H9 (cell line): ENCODE data around the gene TMEM200A. TPM values are rescaled to one million over a fixed set of nuclear protein-coding genes. Genes with fewer than 3 reads are reported as not detected.

Experiments
- DNase-seq: peaks from one replicate; pipeline ENCODE4 v3.0.0-alpha.2; 2017
- H2AFZ ChIP-seq: one replicate; pipeline ENCODE4 v1.6.1; 2013; ENCODE audit warnings: mild to moderate bottlenecking, low read length, control low read depth, moderate library complexity
- H2AK5ac ChIP-seq: 2 replicates; pipeline ENCODE4 v1.6.1; 2013; ENCODE audit warnings: low read length, control low read depth, mixed read lengths; ENCODE audit not compliant: insufficient read length
- H2BK120ac ChIP-seq: one replicate; pipeline ENCODE4 v1.6.1; 2013; ENCODE audit warnings: low read depth, mild to moderate bottlenecking, low read length, control low read depth, inconsistent platforms; ENCODE audit not compliant: poor library complexity, severe bottlenecking
- H2BK12ac ChIP-seq: 2 replicates; pipeline ENCODE4 v1.6.1; 2013; ENCODE audit warnings: low read length, control low read depth, mixed read lengths, low read depth; ENCODE audit not compliant: insufficient read length
- H2BK15ac ChIP-seq: 2 replicates; pipeline ENCODE4 v1.6.1; 2013; ENCODE audit warnings: low read depth, low read length, control low read depth
- H2BK20ac ChIP-seq: one replicate; pipeline ENCODE4 v1.6.1; 2013; ENCODE audit warnings: low read depth, mild to moderate bottlenecking, low read length, control low read depth, inconsistent platforms; ENCODE audit not compliant: poor library complexity, severe bottlenecking
- H2BK5ac ChIP-seq: 2 replicates; pipeline ENCODE4 v1.6.1; 2013; ENCODE audit warnings: low read length, control low read depth, mixed read lengths; ENCODE audit not compliant: insufficient read length
- H3K14ac ChIP-seq: 2 replicates; pipeline ENCODE4 v1.6.1; 2013; ENCODE audit warnings: low read length, control low read depth; ENCODE audit not compliant: insufficient read depth
- H3K18ac ChIP-seq: 2 replicates; pipeline ENCODE4 v1.6.1; 2013; ENCODE audit warnings: low read depth, mild to moderate bottlenecking, mixed read lengths, low read length, control low read depth; ENCODE audit not compliant: insufficient read length
- H3K23ac ChIP-seq: 2 replicates; pipeline ENCODE4 v1.6.1; 2013; ENCODE audit warnings: low read length, control low read depth, mixed read lengths, low read depth; ENCODE audit not compliant: insufficient read length
- H3K23me2 ChIP-seq: 2 replicates; pipeline ENCODE4 v1.6.1; 2013; ENCODE audit warnings: low read depth, mild to moderate bottlenecking, mixed read lengths, low read length, control low read depth; ENCODE audit not compliant: insufficient read length, poor library complexity, severe bottlenecking
- H3K27ac ChIP-seq: 2 replicates; pipeline ENCODE4 v1.5.1; 2013; ENCODE audit warnings: low read length, control low read depth, mixed read lengths, low read depth; ENCODE audit not compliant: insufficient read length
- H3K27me3 ChIP-seq: 2 replicates; pipeline ENCODE4 v1.6.1; 2013; ENCODE audit warnings: low read length, control low read depth, inconsistent platforms; ENCODE audit not compliant: insufficient read depth
- H3K4ac ChIP-seq: 2 replicates; pipeline ENCODE4 v1.6.1; 2013; ENCODE audit warnings: low read depth, mild to moderate bottlenecking, control low read depth, inconsistent platforms, low read length, moderate library complexity
- H3K4me1 ChIP-seq: 2 replicates; pipeline ENCODE4 v1.6.1; 2013; ENCODE audit warnings: low read length, control low read depth, inconsistent platforms; ENCODE audit not compliant: insufficient read depth
- H3K4me2 ChIP-seq: 2 replicates; pipeline ENCODE4 v1.6.1; 2013; ENCODE audit warnings: low read length, control low read depth, mixed read lengths; ENCODE audit not compliant: insufficient read length, insufficient read depth
- H3K56ac ChIP-seq: 2 replicates; pipeline ENCODE4 v1.6.1; 2013; ENCODE audit warnings: low read depth, mild to moderate bottlenecking, mixed read lengths, low read length, control low read depth; ENCODE audit not compliant: insufficient read length
- H3K79me1 ChIP-seq: 2 replicates; pipeline ENCODE4 v1.6.1; 2013; ENCODE audit warnings: low read depth, mild to moderate bottlenecking, moderate library complexity, low read length, control low read depth, inconsistent platforms; ENCODE audit not compliant: insufficient read depth, poor library complexity, severe bottlenecking
- H3K79me2 ChIP-seq: 2 replicates; pipeline ENCODE4 v1.6.1; 2013; ENCODE audit warnings: low read length, control low read depth, inconsistent platforms; ENCODE audit not compliant: insufficient read depth
- H3K9ac ChIP-seq: 2 replicates; pipeline ENCODE4 v1.6.1; 2013; ENCODE audit warnings: low read length, control low read depth, mixed read lengths; ENCODE audit not compliant: insufficient read length; ENCODE audit errors: extremely low read depth
- H3K9me3 ChIP-seq: one replicate; pipeline ENCODE4 v1.6.1; 2013; ENCODE audit warnings: low read depth, low read length, inconsistent platforms; ENCODE audit not compliant: control insufficient read depth
- H3T11ph ChIP-seq: one replicate; pipeline ENCODE4 v1.6.1; 2013; ENCODE audit warnings: mild to moderate bottlenecking, low read length, control low read depth, inconsistent platforms
- H4K20me1 ChIP-seq: one replicate; pipeline ENCODE4 v1.6.1; 2013; ENCODE audit not compliant: control insufficient read depth, insufficient read length, insufficient read depth
- H4K5ac ChIP-seq: 2 replicates; pipeline ENCODE4 v1.6.1; 2013; ENCODE audit warnings: low read depth, mild to moderate bottlenecking, mixed read lengths, low read length, control low read depth; ENCODE audit not compliant: insufficient read length
- H4K8ac ChIP-seq: replicated peaks from 2 replicates; pipeline ENCODE4 v1.6.1; 2013; ENCODE audit warnings: low read length, control low read depth, mixed read lengths, low read depth; ENCODE audit not compliant: insufficient read length
- H4K91ac ChIP-seq: 2 replicates; pipeline ENCODE4 v1.6.1; 2013; ENCODE audit warnings: low read depth, mild to moderate bottlenecking, moderate library complexity, mixed read lengths, low read length, control low read depth; ENCODE audit not compliant: insufficient read length
- H3K27ac Mint-ChIP-seq, 3 experiments: 2 replicates in 2 of 3; 3 replicates in 1 of 3; pipeline ENCODE4 v1.8.0; 2020 to 2021; ENCODE audit warnings: mixed read lengths in 3 of 3, mild to moderate bottlenecking in 1 of 3, moderate library complexity in 1 of 3
- H3K27me3 Mint-ChIP-seq: 2 replicates; pipeline ENCODE4 v1.8.0; 2021; ENCODE audit warnings: low read depth, mild to moderate bottlenecking, moderate library complexity, mixed read lengths
- H3K36me3 Mint-ChIP-seq, 3 experiments: 2 replicates in 2 of 3; 3 replicates in 1 of 3; pipeline ENCODE4 v1.8.0; 2020 to 2021; ENCODE audit warnings: low read depth in 3 of 3, mixed read lengths in 3 of 3; ENCODE audit not compliant: insufficient read depth in 1 of 3
- H3K4me1 Mint-ChIP-seq, 2 experiments: 2 replicates each; pipeline ENCODE4 v1.8.0; 2020; ENCODE audit warnings: mixed read lengths in 2 of 2
- H3K4me3 Mint-ChIP-seq, 2 experiments: 2 replicates in 1 of 2; 3 replicates in 1 of 2; pipeline ENCODE4 v1.8.0; 2020 to 2021; ENCODE audit warnings: mild to moderate bottlenecking in 2 of 2, mixed read lengths in 2 of 2, moderate library complexity in 1 of 2
- H3K9me3 Mint-ChIP-seq, 2 experiments: 2 replicates in 1 of 2; 3 replicates in 1 of 2; pipeline ENCODE4 v1.8.0; 2020; ENCODE audit warnings: mild to moderate bottlenecking in 2 of 2, mixed read lengths in 2 of 2, moderate library complexity in 1 of 2
- WGBS: extraction: QIAGEN DNeasy Blood & Tissue Kit; methylation state at CpG from one replicate; pipeline ENCODE4 v1.1.7; 2013; ENCODE audit warnings: missing lambda C conversion rate, low lambda C conversion rate, mixed read lengths; ENCODE audit not compliant: insufficient read length; ENCODE audit errors: extremely low coverage; 5-methylcytosine and 5-hydroxymethylcytosine counted together
- total RNA-seq: library from RNA; stranded (reverse); gene quantifications from 2 replicates; pipeline ENCODE4 v1.2.1, GENCODE V29; 2021
- TF ChIP-seq, protein P1 (sequence below): fragments of 200-600 bp; sonication (generic); conservative IDR thresholded peaks from 3 replicates; pipeline ENCODE4 v1.8.0; 2021; ENCODE audit warnings: antibody characterized with exemption, mild to moderate bottlenecking

TMEM200A gene
- total RNA-seq, 1 experiment from 2014 or later, result 6.1 TPM

DNA sequence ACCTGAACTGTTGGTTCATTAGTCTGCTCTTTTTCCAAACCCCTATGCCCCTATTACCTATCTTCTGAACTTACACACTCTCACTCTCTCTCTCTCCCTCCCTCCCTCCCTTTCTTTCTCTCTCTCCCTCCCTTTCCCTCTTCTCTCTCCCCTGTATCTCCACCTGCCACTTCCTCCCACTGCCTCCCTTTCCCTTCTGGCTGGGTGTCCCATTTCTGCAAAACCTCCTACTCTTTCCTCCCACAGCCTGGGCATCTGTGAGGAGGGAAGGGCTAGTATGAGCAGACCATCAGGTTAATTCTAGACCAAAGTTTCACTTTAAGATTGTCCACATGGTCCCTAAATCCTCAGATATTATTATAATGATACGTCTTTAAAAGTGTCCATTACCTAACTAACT lies 95.1 kb downstream of the TMEM200A start:
- Mint-ChIP-seq H3K36me3 (no peaks in the 10 kb centered on the region), H3K9me3 (no peaks in the 10 kb centered on the region), H3K27ac (no peak overlapping the region), H3K4me1 (no peaks in the 10 kb centered on the region), H3K27me3 (peaks cover 2% of the 10 kb centered on the region; the same call in 1 of the 2 replicates), H3K4me3 (no peak overlapping the region)
- H4K8ac ChIP-seq, result no peak overlapping the region
- no CpG with 5 or more reads among the region's 1 CpG for WGBS
- no peaks in the 10 kb centered on the region for H3K27me3 ChIP-seq
- no peak overlapping the region for H2BK5ac ChIP-seq
- H2BK120ac ChIP-seq, result no peak overlapping the region
- no peak for DNase-seq
- H3K79me1 ChIP-seq, result no peaks in the 10 kb centered on the region
- no peak overlapping the region for H3T11ph ChIP-seq
- no peak overlapping the region for H2AK5ac ChIP-seq
- no peak overlapping the region for H2AFZ ChIP-seq
- H3K4ac ChIP-seq, result no peak overlapping the region
- H3K23me2 ChIP-seq, result no peaks in the 10 kb centered on the region
- no peak overlapping the region for H2BK15ac ChIP-seq
- no peak overlapping the region for H3K9ac ChIP-seq
- no peak overlapping the region for H4K91ac ChIP-seq
- no peaks in the 10 kb centered on the region for H3K9me3 ChIP-seq
- TF ChIP-seq, protein P1, sequence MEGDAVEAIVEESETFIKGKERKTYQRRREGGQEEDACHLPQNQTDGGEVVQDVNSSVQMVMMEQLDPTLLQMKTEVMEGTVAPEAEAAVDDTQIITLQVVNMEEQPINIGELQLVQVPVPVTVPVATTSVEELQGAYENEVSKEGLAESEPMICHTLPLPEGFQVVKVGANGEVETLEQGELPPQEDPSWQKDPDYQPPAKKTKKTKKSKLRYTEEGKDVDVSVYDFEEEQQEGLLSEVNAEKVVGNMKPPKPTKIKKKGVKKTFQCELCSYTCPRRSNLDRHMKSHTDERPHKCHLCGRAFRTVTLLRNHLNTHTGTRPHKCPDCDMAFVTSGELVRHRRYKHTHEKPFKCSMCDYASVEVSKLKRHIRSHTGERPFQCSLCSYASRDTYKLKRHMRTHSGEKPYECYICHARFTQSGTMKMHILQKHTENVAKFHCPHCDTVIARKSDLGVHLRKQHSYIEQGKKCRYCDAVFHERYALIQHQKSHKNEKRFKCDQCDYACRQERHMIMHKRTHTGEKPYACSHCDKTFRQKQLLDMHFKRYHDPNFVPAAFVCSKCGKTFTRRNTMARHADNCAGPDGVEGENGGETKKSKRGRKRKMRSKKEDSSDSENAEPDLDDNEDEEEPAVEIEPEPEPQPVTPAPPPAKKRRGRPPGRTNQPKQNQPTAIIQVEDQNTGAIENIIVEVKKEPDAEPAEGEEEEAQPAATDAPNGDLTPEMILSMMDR, result no peak
- no peak overlapping the region for H4K5ac ChIP-seq
- no peak overlapping the region for H3K27ac ChIP-seq
- no peak overlapping the region for H3K56ac ChIP-seq
- no peak overlapping the region for H2BK12ac ChIP-seq
- H3K18ac ChIP-seq, result no peak overlapping the region
- no peaks in the 10 kb centered on the region for H4K20me1 ChIP-seq
- H3K23ac ChIP-seq, result no peak overlapping the region
- no peaks in the 10 kb centered on the region for H3K4me1 ChIP-seq
- H3K79me2 ChIP-seq, result no peaks in the 10 kb centered on the region
- no peak overlapping the region for H3K14ac ChIP-seq
- H2BK20ac ChIP-seq, result no peak overlapping the region
- H3K4me2 ChIP-seq, result no peak overlapping the region
